Measurements from ENCODE around the gene NCOA1. TPM values are rescaled to one million over a fixed set of nuclear protein-coding genes. Genes with fewer than 3 reads are reported as not detected.

NCOA1 gene
- polyA plus RNA-seq, 1 donor (not counting 4 experiments of a cell fraction or from before 2014, with no cell fraction given) = 5.0 TPM

- Histone ChIP-seq H3K9me3 (ENCODE audit: control insufficient read depth, low read depth, low read length) (no peaks in the 10 kb centered on the region), H3K36me3 (ENCODE audit: control insufficient read depth in 2 of 2, extremely low read depth in 1 of 2, insufficient read depth in 2 of 2, low read length in 2 of 2) (no peaks in the 10 kb centered on the region), H3K4me3 (ENCODE audit: control insufficient read depth in 2 of 3, extremely low read depth in 1 of 3, insufficient read depth in 2 of 3, low read depth in 1 of 3, low read length in 3 of 3) (no peak overlapping the region), H3K9ac (ENCODE audit: control insufficient read depth, extremely low read depth, insufficient read depth, low read length) (no peak overlapping the region), H3K79me2 (ENCODE audit: control insufficient read depth, insufficient read depth, low read length) (no peaks in the 10 kb centered on the region), H3K27ac (ENCODE audit: control insufficient read depth, insufficient read depth, low read length) (no peak overlapping the region), H3K4me1 (ENCODE audit: control insufficient read depth, extremely low read depth, insufficient read depth, low read length) (no peaks in the 10 kb centered on the region), H3K27me3 (ENCODE audit: control insufficient read depth, extremely low read depth, insufficient read depth, low read length) (no peaks in the 10 kb centered on the region), H2AFZ (ENCODE audit: control insufficient read depth, low read length) (no peak overlapping the region), H3K9me1 (ENCODE audit: control insufficient read depth, extremely low read depth, insufficient read depth, low read length) (no peaks in the 10 kb centered on the region), H3K4me2 (ENCODE audit: control insufficient read depth, extremely low read depth, insufficient read depth, low read depth, low read length) (no peak overlapping the region), H4K20me1 (ENCODE audit: control insufficient read depth, extremely low read depth, insufficient read depth, low read length) (no peaks in the 10 kb centered on the region)
- DNase-seq (ENCODE audit: low read depth, low spot score) = no peak
- TF ChIP-seq EZH2 (IDR thresholded peaks at IDR 0.05; ENCODE audit: low read length) (no peak), CTCF (optimal IDR thresholded peaks at IDR 0.05 in 1 of 3, IDR thresholded peaks at IDR 0.05 in 1 of 3, conservative IDR thresholded peaks at IDR 0.05 in 1 of 3; ENCODE audit: extremely low read depth in 1 of 3, insufficient read depth in 2 of 3, low read length in 3 of 3) (no peak)
- dilution Hi-C loops (cut with MboI; ENCODE audit: extremely low pct_ligation_motif_present, low sequenced_read_pairs) = no loop called here
- FAIRE-seq = no peak
Measured at GRCh38 chr2:24691806-24692205, 200.8 kb downstream of the NCOA1 start.

GRCh38 chr2:24697792-24698191 lies 206.7 kb downstream of the NCOA1 start:
- no peak overlapping the region for H3K9ac ChIP-seq (ENCODE audit: control insufficient read depth, extremely low read depth, insufficient read depth, low read length)
- dilution Hi-C loops (cut with MboI; ENCODE audit: extremely low pct_ligation_motif_present, low sequenced_read_pairs) = no loop called here
- H3K9me3 ChIP-seq (ENCODE audit: control insufficient read depth, low read depth, low read length) = no peaks in the 10 kb centered on the region
- TF ChIP-seq CTCF (optimal IDR thresholded peaks at IDR 0.05 in 1 of 3, IDR thresholded peaks at IDR 0.05 in 1 of 3, conservative IDR thresholded peaks at IDR 0.05 in 1 of 3; ENCODE audit: extremely low read depth in 1 of 3, insufficient read depth in 2 of 3, low read length in 3 of 3) = no peak
- no peak for TF ChIP-seq EZH2 (IDR thresholded peaks at IDR 0.05; ENCODE audit: low read length)
- FAIRE-seq = no peak
- no peaks in the 10 kb centered on the region for H3K36me3 ChIP-seq (ENCODE audit: control insufficient read depth in 2 of 2, extremely low read depth in 1 of 2, insufficient read depth in 2 of 2, low read length in 2 of 2)
- no peaks in the 10 kb centered on the region for H3K9me1 ChIP-seq (ENCODE audit: control insufficient read depth, extremely low read depth, insufficient read depth, low read length)
- no peaks in the 10 kb centered on the region for H3K27me3 ChIP-seq (ENCODE audit: control insufficient read depth, extremely low read depth, insufficient read depth, low read length)
- H3K4me1 ChIP-seq (ENCODE audit: control insufficient read depth, extremely low read depth, insufficient read depth, low read length) = peaks cover 4% of the 10 kb centered on the region
- no peaks in the 10 kb centered on the region for H4K20me1 ChIP-seq (ENCODE audit: control insufficient read depth, extremely low read depth, insufficient read depth, low read length)
- H3K4me2 ChIP-seq (ENCODE audit: control insufficient read depth, extremely low read depth, insufficient read depth, low read depth, low read length) = no peak overlapping the region
- no peak for DNase-seq (ENCODE audit: low read depth, low spot score)
- H3K79me2 ChIP-seq (ENCODE audit: control insufficient read depth, insufficient read depth, low read length) = no peaks in the 10 kb centered on the region
- no peak overlapping the region for H3K4me3 ChIP-seq (ENCODE audit: control insufficient read depth in 2 of 3, extremely low read depth in 1 of 3, insufficient read depth in 2 of 3, low read depth in 1 of 3, low read length in 3 of 3)
- H3K27ac ChIP-seq (ENCODE audit: control insufficient read depth, insufficient read depth, low read length) = no peak overlapping the region
- no peak overlapping the region for H2AFZ ChIP-seq (ENCODE audit: control insufficient read depth, low read length)

Measured in keratinocyte (primary cell).